Uterus (tissue), 4 donors: ENCODE results near the gene CDKN2AIP. TPM values are rescaled to one million over a fixed set of nuclear protein-coding genes. Genes with fewer than 3 reads are reported as not detected.

Experiments used
- DNase-seq, 2 donors: peaks; one replicate each; pipeline ENCODE4 v3.0.0-alpha.2; 2019 to 2020
- H3K27ac ChIP-seq, 2 donors: fragments of 200-600 bp; sonication (generic); 1 replicate in 1 of 2; 2 replicates in 1 of 2; pipeline ENCODE4 v1.5.1; 2016 to 2018
- H3K27me3 ChIP-seq, 2 donors: fragments of 200-600 bp; sonication (generic); one replicate each; pipeline ENCODE4 v1.5.1; 2018 to 2019; ENCODE audit warnings: control low read depth in 1 of 2
- H3K36me3 ChIP-seq, 2 donors: fragments of 200-600 bp; sonication (generic); one replicate each; pipeline ENCODE4 v1.5.1; 2019; ENCODE audit warnings: control low read depth in 1 of 2
- H3K4me1 ChIP-seq, 2 donors: fragments of 200-600 bp; sonication (generic); one replicate each; pipeline ENCODE4 v1.5.1; 2018 to 2019; ENCODE audit warnings: control low read depth in 1 of 2
- H3K4me3 ChIP-seq, 2 donors: fragments of 200-600 bp; sonication (generic); 1 replicate in 1 of 2; 2 replicates in 1 of 2; pipeline ENCODE4 v1.5.1; 2018 to 2019; ENCODE audit warnings: mild to moderate bottlenecking in 1 of 2
- H3K9me3 ChIP-seq, 2 donors: fragments of 200-600 bp; sonication (generic); one replicate each; pipeline ENCODE4 v1.5.1; 2019; ENCODE audit warnings: control low read depth in 1 of 2
- CTCF ChIP-seq, 4 experiments: fragments of 200-600 bp in 2 of 4; fragments of 450-650 bp in 2 of 4; sonication (generic) in 2 of 4; IDR thresholded peaks; one replicate each; pipeline ENCODE4 v1.5.1; 2016 to 2019; ENCODE audit warnings: antibody characterized with exemption in 4 of 4, mild to moderate bottlenecking in 2 of 4, moderate library complexity in 1 of 4
- POLR2A ChIP-seq, 2 donors: fragments of 450-650 bp; IDR thresholded peaks; one replicate each; pipeline ENCODE4 v1.6.1; 2016; ENCODE audit warnings: antibody characterized with exemption in 2 of 2, mild to moderate bottlenecking in 1 of 2, moderate library complexity in 1 of 2
- intact Hi-C: fragments of 100-400 bp; cut with DNase I; formaldehyde crosslinking; loops from one replicate; pipeline ENCODE4 v1.15.1; 2023; ENCODE audit warnings: low total_unique reads
- total RNA-seq, 4 donors: library from RNA; depleted of rRNA in 3 of 4; stranded (reverse); fragments of >200 nt in 3 of 4; gene quantifications; one replicate each; pipeline versions ENCODE4 v1.1.0 to v1.2.4, GENCODE V29; 2014 to 2023
- donor health status: DM: yes; HTN: yes; CAD: no.

CDKN2AIP gene
- total RNA-seq, 4 donors from 2014 or later: 18.5 to 37.1 (median 23.9) TPM

- Histone ChIP-seq H3K36me3 (no peaks in the 10 kb centered on the region), H3K27me3 (no peaks in the 10 kb centered on the region), H3K4me3 (no peak overlapping the region), H3K27ac (no peak overlapping the region), H3K4me1 (no peaks in the 10 kb centered on the region), H3K9me3 (no peaks in the 10 kb centered on the region)
- DNase-seq: no peak
- intact Hi-C loops: no loop called here
- no peak for TF ChIP-seq CTCF (IDR thresholded peaks at IDR 0.05)
- TF ChIP-seq POLR2A (IDR thresholded peaks at IDR 0.05): no peak
Measured at GRCh38 chr4:183434264-183434663, 10.2 kb upstream of the CDKN2AIP start.

GRCh38 chr4:183434666-183435190 is 9.7 kb upstream of the CDKN2AIP start:
- TF ChIP-seq CTCF (IDR thresholded peaks at IDR 0.05): no peak
- no peak for TF ChIP-seq POLR2A (IDR thresholded peaks at IDR 0.05)
- H3K9me3 ChIP-seq: no peaks in the 10 kb centered on the region
- no peaks in the 10 kb centered on the region for H3K4me1 ChIP-seq
- intact Hi-C loops: no loop called here
- no peaks in the 10 kb centered on the region for H3K27me3 ChIP-seq
- H3K36me3 ChIP-seq: no peaks in the 10 kb centered on the region
- no peak overlapping the region for H3K27ac ChIP-seq
- DNase-seq: no peak
- no peak overlapping the region for H3K4me3 ChIP-seq

GRCh38 chr4:183435803-183436202 is 8.6 kb upstream of the CDKN2AIP start:
- Histone ChIP-seq H3K9me3 (no peaks in the 10 kb centered on the region), H3K36me3 (no peaks in the 10 kb centered on the region), H3K27ac (no peak overlapping the region), H3K4me3 (no peak overlapping the region), H3K27me3 (no peaks in the 10 kb centered on the region), H3K4me1 (no peaks in the 10 kb centered on the region)
- no peak for TF ChIP-seq POLR2A (IDR thresholded peaks at IDR 0.05)
- TF ChIP-seq CTCF (IDR thresholded peaks at IDR 0.05): no peak
- no peak for DNase-seq
- intact Hi-C loops: no loop called here

- H3K4me3 ChIP-seq: no peak overlapping the region
- DNase-seq: no peak
- H3K4me1 ChIP-seq: no peaks in the 10 kb centered on the region
- no peak overlapping the region for H3K27ac ChIP-seq
- H3K36me3 ChIP-seq: no peaks in the 10 kb centered on the region
- no peaks in the 10 kb centered on the region for H3K9me3 ChIP-seq
- TF ChIP-seq POLR2A (IDR thresholded peaks at IDR 0.05): no peak
- no peak for TF ChIP-seq CTCF (IDR thresholded peaks at IDR 0.05)
- no peaks in the 10 kb centered on the region for H3K27me3 ChIP-seq
- intact Hi-C loops: no loop called here
Measured at GRCh38 chr4:183436417-183436816, 8.0 kb upstream of the CDKN2AIP start.

GRCh38 chr4:183437452-183437851 is 7.0 kb upstream of the CDKN2AIP start:
- Histone ChIP-seq H3K27me3 (no peaks in the 10 kb centered on the region), H3K4me1 (no peaks in the 10 kb centered on the region), H3K9me3 (no peaks in the 10 kb centered on the region), H3K4me3 (no peak overlapping the region), H3K27ac (no peak overlapping the region), H3K36me3 (no peaks in the 10 kb centered on the region)
- no peak for TF ChIP-seq CTCF (IDR thresholded peaks at IDR 0.05)
- no peak for TF ChIP-seq POLR2A (IDR thresholded peaks at IDR 0.05)
- intact Hi-C loops: no loop called here
- no peak for DNase-seq
